Stomach (tissue), 9 donors: ENCODE results near the gene PTX4. TPM values are rescaled to one million over a fixed set of nuclear protein-coding genes. Genes with fewer than 3 reads are reported as not detected.
"Not testable (repeated sequence)": the region's sequence is repeated elsewhere in the genome, so short reads cannot be mapped to it uniquely, and the experiment has no call there.

Experiments used
- DNase-seq, 2 donors: peaks; one replicate each; pipeline versions ENCODE4 v3.0.0 to v3.0.0-alpha.2; 2013 to 2019
- H3K27ac ChIP-seq, 5 donors: fragments of 200-600 bp in 4 of 5; sonication (generic) in 4 of 5; one replicate each; pipeline ENCODE4 v1.5.1; 2013 to 2019; ENCODE audit warnings: mild to moderate bottlenecking in 1 of 5, moderate library complexity in 1 of 5
- H3K27me3 ChIP-seq, 3 donors: fragments of 200-600 bp; sonication (generic); one replicate each; pipeline ENCODE4 v1.5.1; 2017 to 2019; ENCODE audit warnings: mixed run types in 1 of 3
- H3K36me3 ChIP-seq, 4 donors: fragments of 200-600 bp; sonication (generic); 1 replicate in 3 of 4; 2 replicates in 1 of 4; pipeline ENCODE4 v1.5.1; 2016 to 2019
- H3K4me1 ChIP-seq, 4 donors: fragments of 200-600 bp; sonication (generic); one replicate each; pipeline ENCODE4 v1.5.1; 2016 to 2019
- H3K4me3 ChIP-seq, 4 donors: fragments of 200-600 bp; sonication (generic) in 3 of 4; one replicate each; pipeline ENCODE4 v1.5.1; 2016 to 2019; ENCODE audit warnings: mild to moderate bottlenecking in 1 of 4
- H3K9me3 ChIP-seq, 4 donors: fragments of 200-600 bp; sonication (generic); one replicate each; pipeline ENCODE4 v1.5.1; 2016 to 2019
- EP300 ChIP-seq: sonication (generic); formaldehyde crosslinking; IDR thresholded peaks from one replicate; pipeline ENCODE4 v1.6.1; 2017; ENCODE audit warnings: antibody characterized with exemption
- POLR2A ChIP-seq, 4 donors: fragments of 450-650 bp; IDR thresholded peaks; one replicate each; pipeline ENCODE4 v1.6.1; 2016; ENCODE audit warnings: antibody characterized with exemption in 4 of 4, control low read depth in 2 of 4, mild to moderate bottlenecking in 1 of 4, moderate library complexity in 1 of 4
- POLR2AphosphoS5 ChIP-seq, 3 donors: sonication (generic); formaldehyde crosslinking; IDR thresholded peaks; one replicate each; pipeline ENCODE4 v1.6.1; 2016; ENCODE audit warnings: antibody characterized with exemption in 3 of 3
- WGBS, 5 donors: extraction: QIAGEN DNeasy Blood & Tissue Kit in 3 of 5; methylation state at CpG; one replicate each; pipeline versions ENCODE4 v1.1.5 to v1.1.7; 2013 to 2018; 5-methylcytosine and 5-hydroxymethylcytosine counted together
- intact Hi-C: fragments of 100-400 bp; cut with DNase I; formaldehyde crosslinking; loops from one replicate; pipeline ENCODE4 v1.15.1; 2023; ENCODE audit warnings: low total_unique reads
- polyA plus RNA-seq, 3 donors: library from polyadenylated mRNA; stranded (reverse); fragments of 200-250 nt; gene quantifications; one replicate each; pipeline ENCODE4 v1.2.3, GENCODE V29; 2013
- total RNA-seq, 5 donors: library from RNA; depleted of rRNA; stranded (reverse); fragments of >200 nt; gene quantifications; one replicate each; pipeline versions ENCODE4 v1.1.0 to v1.2.3, GENCODE V29; 2014 to 2016
- TF ChIP-seq, protein P1 (sequence below), 7 experiments: fragments of 450-650 bp in 4 of 7; fragments of 200-600 bp in 3 of 7; sonication (generic) in 3 of 7; IDR thresholded peaks; one replicate each; pipeline ENCODE4 v1.5.1; 2016 to 2019; ENCODE audit warnings: antibody characterized with exemption in 7 of 7, control low read depth in 2 of 7, mild to moderate bottlenecking in 1 of 7
- donor health status: healthy with polysubstance abuse.
- donor health status: Bipolar disorder and iron deficiency.
- donor health status: healthy.

The PTX4 gene
- total and polyA plus RNA-seq, 8 donors = not detected

DNA sequence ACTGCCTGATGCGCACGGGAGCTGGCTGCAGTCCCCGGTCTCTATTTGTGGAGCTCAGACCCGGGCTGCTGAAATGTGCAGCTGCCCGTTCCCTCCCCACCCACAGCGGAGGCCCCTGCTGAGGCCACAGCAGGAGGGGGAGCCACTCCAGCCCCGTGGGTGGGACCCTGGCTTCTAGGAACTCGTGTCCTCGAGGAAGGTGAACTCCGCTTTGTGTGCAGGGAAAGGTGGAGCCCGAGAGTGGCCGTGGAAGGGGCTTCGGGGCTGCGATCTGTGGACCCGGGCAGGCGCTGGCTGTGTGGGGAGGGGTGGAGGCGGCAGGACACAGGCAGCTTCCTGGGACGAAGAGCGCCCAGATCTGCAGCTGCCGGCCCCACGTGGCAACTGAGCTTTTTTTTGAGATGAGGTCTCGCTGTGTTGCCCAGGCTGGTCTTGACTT lies 47.3 kb downstream of the PTX4 start:
- Histone ChIP-seq H3K27ac (no peak overlapping the region), H3K4me1 (peaks cover 0 to 4% (median 0%) of the 10 kb centered on the region in 4 donors), H3K4me3 (no peak overlapping the region), H3K36me3 (peaks cover 8 to 15% (median 14%) of the 10 kb centered on the region in 4 donors), H3K9me3 (no peaks in the 10 kb centered on the region), H3K27me3 (no peaks in the 10 kb centered on the region)
- no peak for TF ChIP-seq POLR2A (IDR thresholded peaks at IDR 0.05)
- no peak for TF ChIP-seq EP300
- intact Hi-C loops = no loop called here
- 65 to 77% (median 69%) methylated on average over 12 to 22 of the region's 22 CpGs for WGBS, 5 donors
- DNase-seq = no peak

DNA sequence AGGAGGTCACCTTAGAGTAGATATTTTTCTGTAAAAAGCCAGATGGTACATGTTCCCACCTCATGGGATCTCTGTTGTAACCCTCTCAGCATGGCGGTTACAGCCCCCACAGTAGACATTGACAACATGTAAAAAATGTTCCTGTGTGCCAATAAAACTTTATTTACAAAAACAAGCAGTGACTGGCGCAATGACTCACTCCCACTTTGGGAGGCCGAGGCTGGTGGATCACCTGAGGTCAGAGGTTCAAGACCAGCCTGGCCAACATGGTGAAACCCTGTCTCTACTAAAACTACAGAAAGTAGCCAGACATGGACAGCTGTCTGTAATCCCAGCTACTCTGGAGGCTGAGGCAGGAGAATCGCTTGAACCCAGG lies 49.1 kb downstream of the PTX4 start:
- DNase-seq, intact Hi-C loops, H3K9me3 ChIP-seq, H3K4me3 ChIP-seq, H3K4me1 ChIP-seq, H3K27me3 ChIP-seq, H3K27ac ChIP-seq, H3K36me3 ChIP-seq: not testable (repeated sequence)
- 77 to 90% (median 86%) methylated on average over 4 of the region's 4 CpGs for whole genome bisulfite sequencing, 5 donors

DNA sequence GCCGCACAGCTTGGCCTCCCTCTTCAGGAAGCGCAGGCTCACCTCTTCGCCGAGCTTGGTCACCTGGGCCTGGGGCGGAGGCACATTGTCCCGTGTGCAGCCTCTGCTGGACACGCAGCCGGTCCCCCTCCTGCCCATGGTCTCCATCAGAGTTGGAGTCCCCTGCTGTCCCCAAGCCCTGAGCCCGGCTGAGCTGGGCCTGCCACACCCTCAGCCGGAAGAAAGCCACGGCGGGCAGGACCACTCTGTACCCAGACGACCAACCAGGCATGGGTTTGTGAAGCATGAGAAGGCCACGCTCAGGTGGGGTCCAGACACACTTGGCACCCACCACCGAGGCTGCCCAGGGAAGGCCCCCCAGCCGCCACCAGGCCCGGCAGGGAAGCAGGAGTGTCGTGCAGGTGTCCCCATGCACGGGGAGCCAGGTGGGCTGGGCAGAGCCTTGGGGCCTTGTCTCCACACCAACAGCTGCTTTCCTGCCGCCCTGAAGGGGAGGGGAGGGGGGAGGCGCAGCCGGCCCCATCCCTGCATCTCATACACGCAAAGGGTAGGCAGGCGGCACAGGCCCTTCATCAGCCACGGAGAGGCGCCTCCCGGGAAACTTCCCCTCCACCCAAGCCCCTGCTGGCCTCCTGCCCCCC lies 49.6 kb downstream of the PTX4 start:
- Histone ChIP-seq H3K27ac (no peak overlapping the region), H3K4me1 (peaks cover 0 to 4% (median 0%) of the 10 kb centered on the region in 4 donors), H3K9me3 (no peaks in the 10 kb centered on the region), H3K36me3 (no peaks in the 10 kb centered on the region), H3K27me3 (peaks cover 0 to 3% (median 0%) of the 10 kb centered on the region in 3 donors), H3K4me3 (no peak overlapping the region)
- intact Hi-C loops = no loop called here
- DNase-seq = no peak
- TF ChIP-seq, protein P1, sequence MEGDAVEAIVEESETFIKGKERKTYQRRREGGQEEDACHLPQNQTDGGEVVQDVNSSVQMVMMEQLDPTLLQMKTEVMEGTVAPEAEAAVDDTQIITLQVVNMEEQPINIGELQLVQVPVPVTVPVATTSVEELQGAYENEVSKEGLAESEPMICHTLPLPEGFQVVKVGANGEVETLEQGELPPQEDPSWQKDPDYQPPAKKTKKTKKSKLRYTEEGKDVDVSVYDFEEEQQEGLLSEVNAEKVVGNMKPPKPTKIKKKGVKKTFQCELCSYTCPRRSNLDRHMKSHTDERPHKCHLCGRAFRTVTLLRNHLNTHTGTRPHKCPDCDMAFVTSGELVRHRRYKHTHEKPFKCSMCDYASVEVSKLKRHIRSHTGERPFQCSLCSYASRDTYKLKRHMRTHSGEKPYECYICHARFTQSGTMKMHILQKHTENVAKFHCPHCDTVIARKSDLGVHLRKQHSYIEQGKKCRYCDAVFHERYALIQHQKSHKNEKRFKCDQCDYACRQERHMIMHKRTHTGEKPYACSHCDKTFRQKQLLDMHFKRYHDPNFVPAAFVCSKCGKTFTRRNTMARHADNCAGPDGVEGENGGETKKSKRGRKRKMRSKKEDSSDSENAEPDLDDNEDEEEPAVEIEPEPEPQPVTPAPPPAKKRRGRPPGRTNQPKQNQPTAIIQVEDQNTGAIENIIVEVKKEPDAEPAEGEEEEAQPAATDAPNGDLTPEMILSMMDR (IDR thresholded peaks at IDR 0.05) = no peak
- TF ChIP-seq POLR2AphosphoS5 (IDR thresholded peaks at IDR 0.05) = no peak
- no peak for TF ChIP-seq POLR2A (IDR thresholded peaks at IDR 0.05)
- no peak for TF ChIP-seq EP300
- 73 to 95% (median 81%) methylated on average over 17 to 27 of the region's 27 CpGs for WGBS, 5 donors

DNA sequence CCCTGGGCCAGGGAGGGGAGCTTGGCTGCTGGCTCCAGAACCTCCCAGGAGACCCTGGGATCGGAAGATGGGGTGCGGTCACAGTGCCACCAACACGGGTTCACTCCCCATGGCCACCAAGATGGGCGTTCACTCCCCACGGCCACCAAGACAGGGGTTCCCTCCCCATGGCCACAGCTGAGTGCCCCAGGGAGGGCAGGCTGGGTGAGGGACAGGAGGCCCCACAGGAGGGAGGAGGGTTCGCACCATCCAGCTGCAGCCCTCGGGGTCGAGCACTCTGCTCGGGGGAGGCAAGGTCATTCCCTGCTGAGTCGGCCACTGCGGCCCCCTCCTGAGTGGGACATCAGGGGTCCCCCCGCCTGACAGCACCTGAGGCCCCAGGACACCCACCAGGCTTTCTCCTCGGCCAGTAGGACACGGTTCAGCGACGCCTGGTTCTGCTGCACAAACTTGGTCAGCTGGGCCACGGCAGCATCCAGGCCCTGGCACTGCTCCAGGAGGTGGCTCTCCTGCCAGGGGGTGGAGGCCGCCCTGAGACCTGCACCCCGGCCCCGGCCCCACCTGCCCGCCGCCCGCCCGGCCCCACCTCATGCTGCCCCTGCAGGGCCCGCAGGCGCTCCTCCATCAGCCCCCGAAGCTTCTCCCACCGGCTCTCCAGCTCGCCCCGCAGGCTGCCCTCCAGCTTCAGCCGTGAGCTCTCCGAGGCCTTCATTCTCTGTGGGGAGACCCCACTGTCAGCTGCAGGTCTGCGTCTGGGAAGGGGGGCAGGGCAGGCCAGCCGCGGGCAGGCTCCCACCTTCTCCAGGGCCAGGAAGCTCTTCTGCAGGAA lies 50.3 kb downstream of the PTX4 start:
- H3K27me3 ChIP-seq = peaks cover 0 to 10% (median 0%) of the 10 kb centered on the region in 3 donors
- H3K9me3 ChIP-seq = no peaks in the 10 kb centered on the region
- H3K36me3 ChIP-seq = no peaks in the 10 kb centered on the region
- TF ChIP-seq EP300 = no peak
- no peak overlapping the region for H3K27ac ChIP-seq
- 56 to 70% (median 60%) methylated on average over 1 to 35 of the region's 35 CpGs for WGBS, 5 donors
- intact Hi-C loops = no loop called here
- peaks cover 0 to 4% (median 0%) of the 10 kb centered on the region in 4 donors for H3K4me1 ChIP-seq
- H3K4me3 ChIP-seq = no peak overlapping the region
- no peak for DNase-seq

DNA sequence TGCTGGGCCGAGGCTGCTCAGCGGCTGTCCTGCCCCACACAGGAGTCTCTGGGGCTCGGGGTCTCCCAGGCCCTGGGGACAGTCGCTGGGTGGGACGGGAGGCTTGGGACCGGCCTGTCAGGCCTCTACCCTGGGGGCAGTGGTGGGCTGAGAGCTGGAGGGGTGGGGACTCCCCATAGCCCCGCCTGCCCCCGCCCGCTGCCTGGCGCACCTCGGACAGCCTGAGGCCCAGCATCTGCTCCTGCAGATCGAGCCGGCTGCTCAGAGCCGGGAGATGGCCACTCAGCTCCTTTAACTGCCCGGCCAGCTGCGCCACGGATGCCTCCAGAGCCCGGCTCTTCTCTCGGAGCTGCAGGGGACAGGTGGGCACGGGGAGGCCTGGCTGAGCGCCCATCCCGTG lies 51.1 kb downstream of the PTX4 start:
- no peak overlapping the region for H3K27ac ChIP-seq
- H3K9me3 ChIP-seq = no peaks in the 10 kb centered on the region
- 76 to 89% (median 78%) methylated on average over 12 to 22 of the region's 22 CpGs for WGBS, 5 donors
- H3K4me1 ChIP-seq = peaks cover 0 to 4% (median 0%) of the 10 kb centered on the region in 4 donors
- H3K4me3 ChIP-seq = no peak overlapping the region
- H3K27me3 ChIP-seq = peaks cover 0 to 18% (median 0%) of the 10 kb centered on the region in 3 donors
- DNase-seq = no peak
- no peak for TF ChIP-seq POLR2AphosphoS5 (IDR thresholded peaks at IDR 0.05)
- no peak for TF ChIP-seq EP300
- TF ChIP-seq, protein P1 (IDR thresholded peaks at IDR 0.05) = no peak
- no peak for TF ChIP-seq POLR2A (IDR thresholded peaks at IDR 0.05)
- intact Hi-C loops = no loop called here
- H3K36me3 ChIP-seq = no peaks in the 10 kb centered on the region
